GM06990 (cell line): ENCODE data around the gene MAGEA10.
"Not testable (repeated sequence)": the region's sequence is repeated elsewhere in the genome, so short reads cannot be mapped to it uniquely, and the experiment has no call there.

Experiments
- DNase-seq: peaks from one replicate; pipeline ENCODE4 v3.0.0-alpha.2; 2011; ENCODE audit not compliant: insufficient read length; ENCODE audit errors: extremely low read depth
- H3K27me3 ChIP-seq: replicated peaks from 2 replicates; pipeline ENCODE4 v1.6.0; 2011; ENCODE audit warnings: low read length; ENCODE audit not compliant: control insufficient read depth, insufficient read depth
- H3K36me3 ChIP-seq: 2 replicates; pipeline ENCODE4 v1.5.1; 2011; ENCODE audit warnings: low read length; ENCODE audit not compliant: control insufficient read depth, insufficient read depth
- H3K4me3 ChIP-seq: replicated peaks from 2 replicates; pipeline ENCODE4 v1.5.1; 2011; ENCODE audit warnings: low read depth, mild to moderate bottlenecking, control low read depth, low read length
- TF ChIP-seq, protein P1 (sequence below): IDR thresholded peaks from 2 replicates; pipeline ENCODE4 v1.5.1; 2011; ENCODE audit warnings: low read length, control low read depth, mild to moderate bottlenecking, inconsistent platforms; ENCODE audit not compliant: insufficient read depth, poor library complexity, severe bottlenecking

The MAGEA10 gene

GRCh38 chrX:152149648-152150047 is 11.3 kb upstream of the MAGEA10 start:
- no peak overlapping the region for H3K4me3 ChIP-seq
- TF ChIP-seq, protein P1, sequence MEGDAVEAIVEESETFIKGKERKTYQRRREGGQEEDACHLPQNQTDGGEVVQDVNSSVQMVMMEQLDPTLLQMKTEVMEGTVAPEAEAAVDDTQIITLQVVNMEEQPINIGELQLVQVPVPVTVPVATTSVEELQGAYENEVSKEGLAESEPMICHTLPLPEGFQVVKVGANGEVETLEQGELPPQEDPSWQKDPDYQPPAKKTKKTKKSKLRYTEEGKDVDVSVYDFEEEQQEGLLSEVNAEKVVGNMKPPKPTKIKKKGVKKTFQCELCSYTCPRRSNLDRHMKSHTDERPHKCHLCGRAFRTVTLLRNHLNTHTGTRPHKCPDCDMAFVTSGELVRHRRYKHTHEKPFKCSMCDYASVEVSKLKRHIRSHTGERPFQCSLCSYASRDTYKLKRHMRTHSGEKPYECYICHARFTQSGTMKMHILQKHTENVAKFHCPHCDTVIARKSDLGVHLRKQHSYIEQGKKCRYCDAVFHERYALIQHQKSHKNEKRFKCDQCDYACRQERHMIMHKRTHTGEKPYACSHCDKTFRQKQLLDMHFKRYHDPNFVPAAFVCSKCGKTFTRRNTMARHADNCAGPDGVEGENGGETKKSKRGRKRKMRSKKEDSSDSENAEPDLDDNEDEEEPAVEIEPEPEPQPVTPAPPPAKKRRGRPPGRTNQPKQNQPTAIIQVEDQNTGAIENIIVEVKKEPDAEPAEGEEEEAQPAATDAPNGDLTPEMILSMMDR: no peak
- DNase-seq: no peak
- H3K27me3 ChIP-seq: no peaks in the 10 kb centered on the region
- no peaks in the 10 kb centered on the region for H3K36me3 ChIP-seq

GRCh38 chrX:152139589-152139988 is 1.2 kb upstream of the MAGEA10 start:
- H3K4me3 ChIP-seq: no peak overlapping the region
- no peaks in the 10 kb centered on the region for H3K27me3 ChIP-seq
- DNase-seq: no peak
- TF ChIP-seq, protein P1: no peak
- no peaks in the 10 kb centered on the region for H3K36me3 ChIP-seq

- no peak for DNase-seq
- H3K4me3 ChIP-seq: no peak overlapping the region
Observed at GRCh38 chrX:152137771-152138387, 498 bp downstream of the MAGEA10 start.

GRCh38 chrX:152136312-152136711 is 2.1 kb downstream of the MAGEA10 start:
- no peak for DNase-seq
- TF ChIP-seq, protein P1: no peak
- Histone ChIP-seq H3K4me3 (no peak overlapping the region), H3K27me3 (no peaks in the 10 kb centered on the region), H3K36me3 (no peaks in the 10 kb centered on the region)

More at GRCh38 chrX:152137771-152138387, 498 bp downstream of the MAGEA10 start:
- Histone ChIP-seq H3K36me3 (no peaks in the 10 kb centered on the region), H3K27me3 (no peaks in the 10 kb centered on the region)
- TF ChIP-seq, protein P1: no peak

- no peaks in the 10 kb centered on the region for H3K27me3 ChIP-seq
Observed at GRCh38 chrX:152131525-152131924, 6.9 kb downstream of the MAGEA10 start.

DNA sequence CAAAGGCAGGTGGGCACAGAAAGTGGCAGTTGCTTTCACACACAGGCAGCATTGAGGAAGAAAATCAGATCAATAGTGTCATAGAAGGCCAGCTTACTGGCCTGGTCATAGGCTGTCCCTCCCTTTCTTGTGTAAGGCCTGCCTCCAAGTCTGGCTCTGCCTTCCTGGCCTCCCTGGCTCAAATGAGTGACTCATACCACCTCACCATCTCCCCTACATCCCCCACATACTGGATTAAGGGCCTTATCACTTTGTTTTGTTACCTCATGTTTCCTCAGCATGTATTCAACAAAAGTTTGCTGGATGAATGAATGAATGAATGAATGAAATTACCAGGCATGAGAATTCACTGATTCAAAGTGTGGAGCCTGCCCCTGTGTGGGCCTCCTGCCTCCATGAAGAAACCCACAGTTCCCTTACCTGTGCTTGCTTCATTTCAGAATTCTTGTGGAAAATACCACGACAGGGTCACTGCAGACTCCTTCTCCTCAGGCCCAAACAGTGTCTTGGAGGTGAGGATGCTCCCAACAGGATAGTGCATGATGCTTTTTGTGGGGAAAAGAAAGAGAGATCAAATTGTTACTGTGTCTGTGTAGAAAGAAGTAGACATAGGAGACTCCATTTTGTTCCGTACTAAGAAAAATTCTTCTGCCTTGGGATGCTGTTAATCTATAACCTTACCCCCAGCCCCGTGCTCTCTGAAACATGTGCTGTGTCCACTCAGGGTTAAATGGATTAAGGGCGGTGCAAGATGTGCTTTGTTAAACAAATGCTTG is 9.1 kb downstream of the MAGEA10 start:
- H3K27me3 ChIP-seq, H3K36me3 ChIP-seq, H3K4me3 ChIP-seq, DNase-seq: not testable (repeated sequence)

More at GRCh38 chrX:152131525-152131924, 6.9 kb downstream of the MAGEA10 start:
- TF ChIP-seq, protein P1: no peak
- Histone ChIP-seq H3K36me3 (no peaks in the 10 kb centered on the region), H3K4me3 (no peak overlapping the region)
- no peak for DNase-seq
